Activated CD8-positive, alpha-beta T cell treated with anti-CD3 and anti-CD28 coated beads for 36 hours (primary cell): ENCODE measurements around the gene KCNN4. TPM values are rescaled to one million over a fixed set of nuclear protein-coding genes. Genes with fewer than 3 reads are reported as not detected.

ENCODE experiments used
- ATAC-seq: fragments of 200-7000 bp; cut with Tn5 transposase; one replicate; pipeline ENCODE4 v1.10.0; 2021; ENCODE audit warnings: mild to moderate bottlenecking, moderate library complexity
- CTCF ChIA-PET: fragments of 350-600 bp; sonication (Branson Sonifier 250); formaldehyde crosslinking; loops from one replicate; lab custom pipeline; 2021; ENCODE audit warnings: antibody characterized with exemption; lab: Charles Lee
- POLR2A ChIA-PET: fragments of 350-600 bp; sonication (Branson Sonifier 250); formaldehyde crosslinking; loops from one replicate; lab custom pipeline; 2021; ENCODE audit warnings: antibody characterized with exemption; lab: Charles Lee
- DNase-seq: peaks from one replicate; pipeline ENCODE4 v3.0.0-alpha.2; 2020
- H3K27ac Mint-ChIP-seq: one replicate; pipeline ENCODE4 v1.8.0; 2021; ENCODE audit warnings: mild to moderate bottlenecking, mixed read lengths
- H3K27me3 Mint-ChIP-seq: one replicate; pipeline ENCODE4 v1.8.0; 2021; ENCODE audit warnings: mixed read lengths
- H3K36me3 Mint-ChIP-seq: one replicate; pipeline ENCODE4 v1.8.0; 2021; ENCODE audit warnings: low read depth, mixed read lengths
- H3K4me1 Mint-ChIP-seq: one replicate; pipeline ENCODE4 v1.8.0; 2021; ENCODE audit warnings: low read depth, mixed read lengths
- H3K4me3 Mint-ChIP-seq: one replicate; pipeline ENCODE4 v1.8.0; 2021; ENCODE audit warnings: mild to moderate bottlenecking, moderate library complexity, mixed read lengths
- H3K9me3 Mint-ChIP-seq: one replicate; pipeline ENCODE4 v1.8.0; 2021; ENCODE audit warnings: mixed read lengths
- CTCF ChIP-seq: fragments of 200-600 bp; IDR thresholded peaks from one replicate; pipeline ENCODE4 v1.8.0; 2022; ENCODE audit warnings: antibody characterized with exemption, mild to moderate bottlenecking
- intact Hi-C: fragments of 100-400 bp; cut with micrococcal nuclease; formaldehyde crosslinking; loops from one replicate; pipeline ENCODE4 v1.10.0; 2022
- total RNA-seq, 2 experiments: library from RNA; stranded (reverse); gene quantifications; one replicate each; pipeline ENCODE4 v1.2.3, GENCODE V29; 2021

The KCNN4 gene
- total RNA-seq, 2 experiments from 2014 or later, result 49.5 to 49.6 TPM

DNA sequence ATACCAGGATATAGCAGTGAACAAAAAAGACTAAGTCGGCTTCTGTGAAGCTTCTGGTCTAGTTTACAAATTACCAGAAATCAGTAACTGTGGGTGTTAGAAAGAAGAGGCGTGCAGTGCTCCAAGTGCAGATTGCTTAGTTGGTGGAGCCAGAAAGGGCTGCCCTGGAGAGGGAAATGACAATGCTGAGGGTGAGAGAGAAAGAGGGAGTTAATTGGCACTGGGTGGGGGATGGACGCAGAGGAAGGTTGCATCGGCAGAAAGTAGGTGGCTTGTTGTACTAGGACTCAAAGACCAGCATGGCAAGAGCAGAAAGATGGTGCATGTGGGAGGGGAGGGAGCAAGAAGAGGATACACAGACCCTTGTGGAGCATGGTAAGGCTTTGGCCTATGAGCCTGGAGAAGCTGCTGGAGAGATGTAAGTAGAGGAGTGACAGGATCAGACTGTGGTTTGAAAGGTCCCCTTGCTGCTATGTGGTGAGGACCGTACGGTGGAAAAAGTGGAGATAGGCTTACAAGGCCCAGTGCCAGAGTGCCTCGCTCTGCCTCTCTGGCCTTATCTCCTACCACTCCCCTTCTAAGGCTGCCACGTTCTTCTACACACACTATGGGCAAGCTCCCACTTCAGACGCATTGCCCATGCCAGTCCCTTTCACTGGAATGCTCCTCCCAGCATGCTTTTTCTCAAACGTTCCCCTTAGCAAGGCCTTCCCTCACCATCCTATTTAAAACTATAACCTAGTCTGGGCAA lies 39.5 kb downstream of the KCNN4 start:
- POLR2A ChIA-PET, result interaction anchor here (0.6 to 1.3 kb wide), 2 partner anchors 9 to 1853 kb away, joined by 3 to 4 read pairs; no protein-coding TSS in a partner anchor
- Mint-ChIP-seq H3K36me3 (peaks cover 59% of the 10 kb centered on the region), H3K27me3 (no peaks in the 10 kb centered on the region), H3K4me3 (no peak overlapping the region), H3K4me1 (peaks cover 6% of the 10 kb centered on the region), H3K27ac (peak overlapping the region; percentile 1), H3K9me3 (no peaks in the 10 kb centered on the region)
- TF ChIP-seq CTCF, result no peak
- CTCF ChIA-PET, result interaction anchor here (1.2 kb wide), 1 partner anchor 68 kb away, joined by 4 read pairs; no protein-coding TSS in a partner anchor
- no peak for ATAC-seq
- DNase-seq, result no peak
- intact Hi-C loops, result no loop called here

DNA sequence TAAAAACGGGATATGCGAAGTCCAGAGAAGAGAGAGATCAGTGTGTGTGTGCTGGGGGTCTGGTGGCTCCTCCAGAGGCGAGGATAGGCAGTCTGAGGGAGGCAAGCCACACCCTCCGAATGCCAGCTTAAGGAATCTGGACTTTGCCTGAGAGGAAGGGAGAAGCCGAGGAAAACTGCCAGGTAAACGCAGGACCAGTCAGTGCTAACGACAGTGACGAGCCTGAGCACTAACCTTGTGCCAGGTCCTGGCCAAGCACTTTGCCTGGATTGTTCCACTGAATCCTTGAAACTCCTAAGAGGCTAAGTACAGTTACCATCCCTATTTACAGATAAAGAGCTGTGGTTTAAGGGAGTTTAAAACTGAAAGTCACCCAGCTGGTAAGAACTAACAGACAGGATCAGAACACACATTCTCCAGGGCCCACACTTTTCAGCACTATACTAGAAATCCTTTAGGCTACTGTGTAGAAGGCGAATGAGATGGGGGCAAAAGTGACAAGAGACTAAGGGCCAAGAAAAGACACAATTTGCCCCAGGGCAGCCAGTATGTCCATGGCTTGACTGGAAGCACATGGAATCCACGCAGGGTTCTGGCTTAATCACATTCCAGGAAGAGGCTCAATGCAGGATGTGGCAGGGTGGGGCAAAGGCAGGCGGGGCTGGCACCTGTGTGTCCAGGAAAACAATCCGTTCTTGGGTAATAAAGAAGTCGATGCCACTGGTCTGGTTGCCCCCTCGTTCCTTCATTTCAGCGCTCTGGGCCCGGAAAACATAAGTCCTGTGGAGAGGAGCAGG lies 41.1 kb downstream of the KCNN4 start:
- no peak for TF ChIP-seq CTCF
- Mint-ChIP-seq H3K36me3 (peaks cover 53% of the 10 kb centered on the region), H3K27ac (peak overlapping the region; percentile 25), H3K9me3 (no peaks in the 10 kb centered on the region), H3K27me3 (no peaks in the 10 kb centered on the region), H3K4me1 (no peaks in the 10 kb centered on the region), H3K4me3 (no peak overlapping the region)
- ATAC-seq (no peak), DNase-seq (no peak)
- intact Hi-C loops, result no loop called here
- ChIA-PET POLR2A (interaction anchor here (1.3 kb wide), 1 partner anchor 7 kb away, joined by 3 read pairs; no protein-coding TSS in a partner anchor), CTCF (no interaction called here)

DNA sequence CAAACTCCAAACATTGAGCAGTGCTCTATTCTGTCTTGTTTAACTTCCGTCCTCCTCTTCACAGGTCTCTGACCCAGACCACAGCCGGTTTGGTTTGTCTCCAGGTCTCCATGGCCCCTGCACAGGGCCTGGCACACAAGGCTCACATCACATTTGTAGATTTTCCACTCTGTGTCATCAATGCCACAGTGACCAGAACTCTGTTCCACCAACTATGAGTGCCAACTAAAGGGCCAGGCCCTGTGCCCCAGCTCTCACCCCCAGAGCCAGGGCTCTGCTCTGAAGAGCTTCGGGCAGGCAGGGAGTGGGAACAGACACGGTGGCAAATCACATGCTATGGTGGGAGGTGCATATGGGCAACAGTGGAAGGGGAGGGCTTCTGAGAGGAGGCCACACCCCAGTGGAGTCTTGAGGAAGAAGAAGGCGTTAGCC lies 42.0 kb downstream of the KCNN4 start:
- no peak for TF ChIP-seq CTCF
- Mint-ChIP-seq H3K36me3 (peaks cover 47% of the 10 kb centered on the region), H3K9me3 (no peaks in the 10 kb centered on the region), H3K4me3 (no peak overlapping the region), H3K27me3 (no peaks in the 10 kb centered on the region), H3K27ac (peak overlapping the region; percentile 28), H3K4me1 (no peaks in the 10 kb centered on the region)
- CTCF ChIA-PET, result interaction anchor here (0.8 kb wide), 1 partner anchor 15 kb away, joined by 3 read pairs; no protein-coding TSS in a partner anchor
- POLR2A ChIA-PET, result no interaction called here
- intact Hi-C loops, result no loop called here
- ATAC-seq (peak; percentile 10), DNase-seq (no peak)

GRCh38 chr19:43735957-43736356 lies 44.8 kb downstream of the KCNN4 start:
- peak overlapping the region; percentile 14 for H3K27ac Mint-ChIP-seq
- POLR2A ChIA-PET, result no interaction called here
- CTCF ChIA-PET, result interaction anchor here (0.6 to 1.3 kb wide), 5 partner anchors 9 to 181 kb away, joined by 3 to 5 read pairs (median 4); no protein-coding TSS in a partner anchor
- no peak for TF ChIP-seq CTCF
- no peaks in the 10 kb centered on the region for H3K4me1 Mint-ChIP-seq
- no peaks in the 10 kb centered on the region for H3K27me3 Mint-ChIP-seq
- intact Hi-C loops, result no loop called here
- H3K36me3 Mint-ChIP-seq, result peaks cover 36% of the 10 kb centered on the region
- no peak overlapping the region for H3K4me3 Mint-ChIP-seq
- no peak for DNase-seq
- ATAC-seq, result no peak
- H3K9me3 Mint-ChIP-seq, result no peaks in the 10 kb centered on the region
